Fibroblast of lung (primary cell): ENCODE data around the gene SULT1C2. TPM values are rescaled to one million over a fixed set of nuclear protein-coding genes. Genes with fewer than 3 reads are reported as not detected.

Experiments
- DNase-seq, 2 donors: peaks; one replicate each; pipeline versions ENCODE4 v3.0.0 to v3.0.0-alpha.2; 2010; ENCODE audit warnings: low read depth in 2 of 2
- H2AFZ ChIP-seq: 2 replicates; pipeline ENCODE4 v1.5.1; 2012; ENCODE audit warnings: low read length, control low read depth, inconsistent platforms
- H3K27ac ChIP-seq: 2 replicates; pipeline ENCODE4 v1.5.1; 2011; ENCODE audit warnings: low read length, control low read depth; ENCODE audit not compliant: insufficient read depth
- H3K27me3 ChIP-seq: 2 replicates; pipeline ENCODE4 v1.5.1; 2011; ENCODE audit warnings: mild to moderate bottlenecking, low read length; ENCODE audit not compliant: control insufficient read depth, insufficient read depth
- H3K36me3 ChIP-seq: 2 replicates; pipeline ENCODE4 v1.5.1; 2011; ENCODE audit warnings: low read length; ENCODE audit not compliant: control insufficient read depth, insufficient read depth
- H3K4me1 ChIP-seq: 2 replicates; pipeline ENCODE4 v1.5.1; 2011; ENCODE audit warnings: low read length; ENCODE audit not compliant: control insufficient read depth, insufficient read depth; ENCODE audit errors: extremely low read depth
- H3K4me2 ChIP-seq: 2 replicates; pipeline ENCODE4 v1.5.1; 2011; ENCODE audit warnings: low read length, control low read depth; ENCODE audit not compliant: insufficient read depth; ENCODE audit errors: extremely low read depth
- H3K4me3 ChIP-seq, 4 experiments: fragments of 200-600 bp in 1 of 4; sonication (generic) in 1 of 4; replicated peaks in 1 of 4; 2 replicates each; pipeline ENCODE4 v1.5.1; 2011 to 2016; ENCODE audit warnings: low read length in 4 of 4, low read depth in 3 of 4, mild to moderate bottlenecking in 3 of 4, control low read depth in 2 of 4, inconsistent platforms in 1 of 4, mixed read lengths in 1 of 4; ENCODE audit not compliant: insufficient read depth in 1 of 4; ENCODE audit errors: control extremely low read depth in 1 of 4
- H3K79me2 ChIP-seq: 2 replicates; pipeline ENCODE4 v1.5.1; 2012; ENCODE audit warnings: mild to moderate bottlenecking, low read length, inconsistent platforms; ENCODE audit not compliant: control insufficient read depth, insufficient read depth
- H3K9ac ChIP-seq: 2 replicates; pipeline ENCODE4 v1.5.1; 2011; ENCODE audit warnings: mild to moderate bottlenecking, low read length, control low read depth; ENCODE audit not compliant: insufficient read depth
- H3K9me3 ChIP-seq: 2 replicates; pipeline ENCODE4 v1.5.1; 2012; ENCODE audit warnings: low read depth, low read length; ENCODE audit not compliant: control insufficient read depth, insufficient read depth
- H4K20me1 ChIP-seq: 2 replicates; pipeline ENCODE4 v1.5.1; 2011; ENCODE audit warnings: low read length; ENCODE audit not compliant: control insufficient read depth, insufficient read depth; ENCODE audit errors: extremely low read depth
- CTCF ChIP-seq, 2 donors: IDR thresholded peaks in 1 of 2; conservative IDR thresholded peaks in 1 of 2; 1 replicate in 1 of 2; 2 replicates in 1 of 2; pipeline ENCODE4 v1.5.1; 2011 to 2012; ENCODE audit warnings: low read length in 2 of 2, control low read depth in 1 of 2, inconsistent platforms in 1 of 2, low read depth in 1 of 2, mild to moderate bottlenecking in 1 of 2
- EZH2 ChIP-seq: IDR thresholded peaks from 2 replicates; pipeline ENCODE4 v1.5.1; 2012; ENCODE audit warnings: low read length, control low read depth, mild to moderate bottlenecking; ENCODE audit errors: missing control alignments
- polyA plus RNA-seq, 2 donors: library from polyadenylated mRNA; depleted of rRNA in 1 of 2; stranded (reverse) in 1 of 2; unstranded in 1 of 2; fragments of >200 nt; gene quantifications; 2 replicates each; pipeline ENCODE4 v1.2.1, GENCODE V29; 2011 to 2012; ENCODE audit warnings: missing spikeins in 1 of 2
- total RNA-seq: library from RNA; depleted of rRNA; stranded (reverse); fragments of >200 nt; gene quantifications from 2 replicates; pipeline ENCODE4 v1.2.1, GENCODE V29; 2014

SULT1C2 gene
- total and polyA plus RNA-seq, 2 donors (not counting 1 experiment from before 2014, with no cell fraction given), result under 0.01 TPM; not detected in 1

GRCh38 chr2:108323619-108324018 is 34.9 kb downstream of the SULT1C2 start:
- H3K9ac ChIP-seq, result no peak overlapping the region
- no peak overlapping the region for H3K27ac ChIP-seq
- no peaks in the 10 kb centered on the region for H3K9me3 ChIP-seq
- DNase-seq, result peak; percentile 17 to 53
- H4K20me1 ChIP-seq, result no peaks in the 10 kb centered on the region
- no peak overlapping the region for H3K4me2 ChIP-seq
- peaks cover 5% of the 10 kb centered on the region for H3K4me1 ChIP-seq
- H3K36me3 ChIP-seq, result no peaks in the 10 kb centered on the region
- no peaks in the 10 kb centered on the region for H3K27me3 ChIP-seq
- no peak overlapping the region for H2AFZ ChIP-seq
- TF ChIP-seq EZH2 (no peak), CTCF (conservative IDR thresholded peaks at IDR 0.05 in 1 of 2, IDR thresholded peaks at IDR 0.05 in 1 of 2; ENCODE audit: low read depth in 1 of 2, low read length in 2 of 2) (no peak)
- H3K79me2 ChIP-seq, result no peaks in the 10 kb centered on the region
- no peak overlapping the region for H3K4me3 ChIP-seq

DNA sequence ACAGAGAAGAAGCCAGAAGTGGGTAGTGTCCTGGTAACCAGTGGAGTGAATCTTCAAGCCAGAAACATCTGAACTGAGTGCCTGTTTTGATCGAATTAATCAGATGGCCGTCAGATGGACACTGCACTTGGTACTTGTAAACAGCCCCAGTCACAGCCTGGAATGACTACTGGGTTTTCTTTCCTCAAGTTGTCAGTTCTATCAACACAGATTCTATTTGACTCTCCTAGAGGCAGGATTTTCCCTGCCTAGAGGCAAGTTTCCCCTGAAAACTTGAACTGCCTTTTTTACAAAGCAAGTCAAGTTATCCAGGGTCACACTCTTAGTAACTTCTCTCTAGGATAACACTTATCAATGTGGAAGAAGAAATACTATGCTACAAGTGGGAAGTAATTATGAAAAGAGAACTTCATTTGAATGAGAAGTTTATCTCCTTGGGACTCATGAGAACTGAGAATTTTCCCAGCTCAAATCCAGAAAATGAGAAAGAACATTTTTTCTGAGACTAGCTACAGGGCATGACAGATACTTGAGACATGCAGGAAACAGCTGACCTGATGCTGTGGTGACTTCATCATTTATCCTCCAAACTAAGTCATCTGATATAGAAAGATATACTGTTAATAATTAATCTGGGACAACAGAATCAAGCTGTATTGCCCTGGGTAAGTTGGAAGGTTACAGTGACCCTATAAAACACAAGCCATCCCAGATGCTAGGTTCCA is 36.0 kb downstream of the SULT1C2 start:
- DNase-seq, result peak; percentile 33 to 72
- Histone ChIP-seq H3K27ac (no peak overlapping the region), H3K79me2 (no peaks in the 10 kb centered on the region), H3K9me3 (no peaks in the 10 kb centered on the region), H3K4me3 (no peak overlapping the region), H2AFZ (no peak overlapping the region), H4K20me1 (no peaks in the 10 kb centered on the region), H3K4me2 (no peak overlapping the region), H3K9ac (no peak overlapping the region), H3K27me3 (no peaks in the 10 kb centered on the region), H3K36me3 (no peaks in the 10 kb centered on the region), H3K4me1 (peaks cover 5% of the 10 kb centered on the region)
- TF ChIP-seq CTCF (conservative IDR thresholded peaks at IDR 0.05 in 1 of 2, IDR thresholded peaks at IDR 0.05 in 1 of 2; ENCODE audit: low read depth in 1 of 2, low read length in 2 of 2) (no peak), EZH2 (no peak)

DNA sequence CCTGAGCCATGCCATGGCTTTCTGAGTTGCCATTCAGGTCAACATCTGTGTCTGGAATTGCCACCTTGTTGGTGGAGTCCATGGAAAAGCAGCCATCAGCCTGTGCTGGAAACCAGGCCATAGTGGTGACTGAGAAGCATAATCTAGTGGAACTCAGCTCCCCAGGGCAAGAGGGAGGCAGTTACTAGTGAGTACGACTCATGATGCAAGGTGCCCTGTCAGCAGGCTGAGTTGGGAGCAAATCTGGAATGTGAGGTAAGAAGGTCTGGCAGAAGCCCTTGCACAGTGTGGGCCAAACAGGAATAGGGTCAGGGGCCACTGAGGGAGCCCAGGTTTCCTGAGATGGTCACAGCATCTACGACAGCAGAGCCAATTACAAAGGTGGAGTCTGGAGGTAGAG is 37.1 kb downstream of the SULT1C2 start:
- DNase-seq, result peak in 1 of 2 donors; percentile 15
- no peak overlapping the region for H3K27ac ChIP-seq

More for the DNA sequence above, 37.1 kb downstream of the SULT1C2 start:
- Histone ChIP-seq H3K4me1 (peaks cover 5% of the 10 kb centered on the region), H4K20me1 (no peaks in the 10 kb centered on the region), H3K9me3 (no peaks in the 10 kb centered on the region), H3K9ac (no peak overlapping the region), H2AFZ (no peak overlapping the region), H3K36me3 (no peaks in the 10 kb centered on the region), H3K79me2 (no peaks in the 10 kb centered on the region), H3K27me3 (no peaks in the 10 kb centered on the region), H3K4me2 (no peak overlapping the region), H3K4me3 (no peak overlapping the region)
- TF ChIP-seq CTCF (conservative IDR thresholded peaks at IDR 0.05 in 1 of 2, IDR thresholded peaks at IDR 0.05 in 1 of 2; ENCODE audit: low read depth in 1 of 2, low read length in 2 of 2) (no peak), EZH2 (no peak)
